Measurements from ENCODE around the gene FOXK2.
"Not testable (repeated sequence)": the region's sequence is repeated elsewhere in the genome, so short reads cannot be mapped to it uniquely, and the experiment has no call there.

The FOXK2 gene

GRCh38 chr17:82565551-82565950 is 46.0 kb downstream of the FOXK2 start:
- FAIRE-seq, result no peak

GRCh38 chr17:82566129-82566960 is 46.8 kb downstream of the FOXK2 start:
- FAIRE-seq, result no peak

GRCh38 chr17:82567286-82567685 is 47.8 kb downstream of the FOXK2 start:
- no peak for FAIRE-seq

- no peak for FAIRE-seq
These were observed 49.5 kb downstream of the FOXK2 start for GRCh38 chr17:82568997-82569393.

- no peak for FAIRE-seq
These were observed 50.1 kb downstream of the FOXK2 start for GRCh38 chr17:82569621-82570020.

GRCh38 chr17:82570277-82570676 is 50.7 kb downstream of the FOXK2 start:
- no peak for FAIRE-seq

GRCh38 chr17:82571855-82572254 is 52.3 kb downstream of the FOXK2 start:
- no peak for FAIRE-seq

- FAIRE-seq, result no peak
These were observed 54.5 kb downstream of the FOXK2 start for GRCh38 chr17:82574041-82574440.

- not testable (repeated sequence) for FAIRE-seq
These were observed 56.2 kb downstream of the FOXK2 start for GRCh38 chr17:82575581-82576221.

GRCh38 chr17:82577300-82577699 is 57.8 kb downstream of the FOXK2 start:
- no peak for FAIRE-seq

GRCh38 chr17:82579969-82580368 is 60.4 kb downstream of the FOXK2 start:
- FAIRE-seq, result not testable (repeated sequence)

GRCh38 chr17:82582213-82582612 is 62.7 kb downstream of the FOXK2 start:
- no peak for FAIRE-seq

GRCh38 chr17:82582709-82583108 is 63.2 kb downstream of the FOXK2 start:
- FAIRE-seq, result no peak

GRCh38 chr17:82583720-82584234 is 64.2 kb downstream of the FOXK2 start:
- FAIRE-seq, result no peak

- not testable (repeated sequence) for FAIRE-seq
These were observed 66.5 kb downstream of the FOXK2 start for GRCh38 chr17:82585935-82586575.

- FAIRE-seq, result no peak
These were observed 67.2 kb downstream of the FOXK2 start for GRCh38 chr17:82586576-82587233.

GRCh38 chr17:82587234-82588086 is 67.9 kb downstream of the FOXK2 start:
- FAIRE-seq, result no peak

- no peak for FAIRE-seq
These were observed 69.0 kb downstream of the FOXK2 start for GRCh38 chr17:82588266-82589175.

GRCh38 chr17:82589851-82590180 is 70.3 kb downstream of the FOXK2 start:
- no peak for FAIRE-seq

- no peak for FAIRE-seq
These were observed 70.7 kb downstream of the FOXK2 start for GRCh38 chr17:82590216-82590615.

Data from endometrium (tissue), 2 donors.